Spleen (tissue), 7 donors: ENCODE data around the gene CMPK2.

Experiments used
- POLR2A ChIP-seq, 3 donors: fragments of 450-650 bp; IDR thresholded peaks; one replicate each; pipeline ENCODE4 v1.5.1; 2017; ENCODE audit warnings: antibody characterized with exemption in 3 of 3, mild to moderate bottlenecking in 1 of 3
- POLR2AphosphoS5 ChIP-seq, 3 donors: sonication (generic); formaldehyde crosslinking; IDR thresholded peaks; one replicate each; pipeline ENCODE4 v1.5.1; 2017; ENCODE audit warnings: antibody characterized with exemption in 3 of 3
- TF ChIP-seq, protein P1 (sequence below), 11 experiments: fragments of 200-600 bp in 7 of 11; fragments of 450-650 bp in 4 of 11; sonication (generic) in 4 of 11; IDR thresholded peaks in 8 of 11; conservative IDR thresholded peaks in 3 of 11; 1 replicate in 7 of 11; 2 replicates in 4 of 11; pipeline versions ENCODE4 v1.4.0 to v1.8.0; 2016 to 2021; ENCODE audit warnings: antibody characterized with exemption in 11 of 11, inconsistent platforms in 4 of 11, mild to moderate bottlenecking in 1 of 11
- donor health status: DM: no; HTN: no; CAD: no; lungs with moderate emphysema.
- donor health status: DM: no; HTN: no; CAD: no.
- donor health status: DM: no; HTN: no; CAD: no.

DNA sequence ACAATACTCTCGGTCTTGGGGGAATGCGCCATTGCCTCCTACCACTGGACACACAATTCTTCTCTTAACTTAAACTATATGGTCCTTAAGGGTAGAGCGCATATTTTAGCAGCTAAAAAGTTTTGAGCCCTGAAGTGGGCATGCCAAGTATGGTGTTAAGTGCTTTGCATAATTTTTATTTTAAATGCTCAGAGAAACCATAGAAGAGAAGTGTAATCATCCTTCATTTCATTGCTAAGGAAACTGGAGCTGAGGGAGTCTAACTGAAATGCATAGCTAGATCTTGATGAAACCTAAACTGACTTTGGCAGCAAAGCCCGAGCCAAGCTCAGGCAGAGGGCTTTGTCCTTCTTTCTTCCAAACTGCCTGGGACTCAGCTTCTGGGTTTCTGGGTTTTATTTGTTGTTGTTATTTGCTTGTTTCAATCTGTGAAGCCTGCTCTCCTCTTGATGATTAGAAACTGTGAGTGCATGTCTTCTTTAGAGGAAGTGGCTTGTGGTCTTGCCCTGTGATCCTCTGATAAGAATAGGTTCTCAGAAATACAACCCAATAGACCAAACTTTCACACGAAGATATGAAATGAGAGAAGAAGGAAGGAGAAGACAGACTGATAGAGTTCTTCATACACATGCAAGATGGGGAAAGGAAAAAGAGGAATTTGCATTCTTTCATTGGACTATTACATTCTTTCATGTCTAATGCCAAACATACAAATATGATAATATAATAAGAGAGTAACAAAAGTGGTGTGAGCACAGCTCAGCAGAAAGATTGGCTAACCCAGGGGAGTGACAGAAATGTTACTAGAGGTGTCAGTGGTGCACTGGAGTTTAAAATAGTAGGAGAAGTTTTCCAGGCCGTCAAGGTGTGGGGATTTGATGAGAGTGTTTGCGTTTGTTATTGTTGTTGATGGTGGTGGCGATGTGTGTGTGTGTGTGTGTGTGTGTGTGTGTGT lies 44.0 kb upstream of the CMPK2 start:
- TF ChIP-seq, protein P1, sequence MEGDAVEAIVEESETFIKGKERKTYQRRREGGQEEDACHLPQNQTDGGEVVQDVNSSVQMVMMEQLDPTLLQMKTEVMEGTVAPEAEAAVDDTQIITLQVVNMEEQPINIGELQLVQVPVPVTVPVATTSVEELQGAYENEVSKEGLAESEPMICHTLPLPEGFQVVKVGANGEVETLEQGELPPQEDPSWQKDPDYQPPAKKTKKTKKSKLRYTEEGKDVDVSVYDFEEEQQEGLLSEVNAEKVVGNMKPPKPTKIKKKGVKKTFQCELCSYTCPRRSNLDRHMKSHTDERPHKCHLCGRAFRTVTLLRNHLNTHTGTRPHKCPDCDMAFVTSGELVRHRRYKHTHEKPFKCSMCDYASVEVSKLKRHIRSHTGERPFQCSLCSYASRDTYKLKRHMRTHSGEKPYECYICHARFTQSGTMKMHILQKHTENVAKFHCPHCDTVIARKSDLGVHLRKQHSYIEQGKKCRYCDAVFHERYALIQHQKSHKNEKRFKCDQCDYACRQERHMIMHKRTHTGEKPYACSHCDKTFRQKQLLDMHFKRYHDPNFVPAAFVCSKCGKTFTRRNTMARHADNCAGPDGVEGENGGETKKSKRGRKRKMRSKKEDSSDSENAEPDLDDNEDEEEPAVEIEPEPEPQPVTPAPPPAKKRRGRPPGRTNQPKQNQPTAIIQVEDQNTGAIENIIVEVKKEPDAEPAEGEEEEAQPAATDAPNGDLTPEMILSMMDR (IDR thresholded peaks at IDR 0.05 in 8 of 11, conservative IDR thresholded peaks at IDR 0.05 in 3 of 11), result no peak
- no peak for TF ChIP-seq POLR2AphosphoS5 (IDR thresholded peaks at IDR 0.05)
- TF ChIP-seq POLR2A (IDR thresholded peaks at IDR 0.05), result no peak
